Measurements from ENCODE around the gene OPRL1.
"Not testable (repeated sequence)": the region's sequence is repeated elsewhere in the genome, so short reads cannot be mapped to it uniquely, and the experiment has no call there.

The OPRL1 gene

DNA sequence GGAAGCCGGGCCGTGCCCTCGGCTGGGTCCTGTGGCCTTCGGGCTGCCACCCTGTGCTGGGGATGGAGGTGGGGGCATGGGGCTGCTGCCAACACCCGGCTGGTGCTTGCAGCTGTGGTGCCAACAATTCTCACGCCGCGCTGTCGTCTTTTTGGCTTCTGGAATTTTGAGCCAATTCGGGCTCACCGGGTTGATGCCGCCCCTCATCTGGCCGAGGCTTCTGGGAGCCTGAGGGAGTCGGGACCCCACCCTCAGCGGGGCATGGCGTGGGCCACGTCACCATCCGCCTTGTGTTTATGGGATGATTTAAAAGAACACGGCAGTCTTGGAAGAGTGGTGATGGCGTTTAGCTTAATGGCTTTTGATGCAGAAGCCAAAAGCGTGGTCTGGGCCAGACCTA, 36.1 kb downstream of the OPRL1 start:
- Histone ChIP-seq H3K36me3 (ENCODE audit: control insufficient read depth in 2 of 2, insufficient read depth in 2 of 2, low read length in 2 of 2) (no peaks in the 10 kb centered on the region), H3K27me3 (ENCODE audit: control insufficient read depth in 1 of 2, insufficient read depth in 2 of 2, low read length in 2 of 2) (peaks cover 3 to 6% of the 10 kb centered on the region in 2 donors), H3K4me3 (ENCODE audit: low read length in 2 of 2) (no peak overlapping the region), H3K9ac (ENCODE audit: low read length in 2 of 2) (no peak overlapping the region), H3K9me3 (ENCODE audit: control insufficient read depth in 2 of 2, low read length in 2 of 2) (no peaks in the 10 kb centered on the region), H3K27ac (ENCODE audit: low read length) (no peak overlapping the region), H3K4me1 (ENCODE audit: control insufficient read depth, insufficient read depth, low read length) (peaks cover 6% of the 10 kb centered on the region)

DNA sequence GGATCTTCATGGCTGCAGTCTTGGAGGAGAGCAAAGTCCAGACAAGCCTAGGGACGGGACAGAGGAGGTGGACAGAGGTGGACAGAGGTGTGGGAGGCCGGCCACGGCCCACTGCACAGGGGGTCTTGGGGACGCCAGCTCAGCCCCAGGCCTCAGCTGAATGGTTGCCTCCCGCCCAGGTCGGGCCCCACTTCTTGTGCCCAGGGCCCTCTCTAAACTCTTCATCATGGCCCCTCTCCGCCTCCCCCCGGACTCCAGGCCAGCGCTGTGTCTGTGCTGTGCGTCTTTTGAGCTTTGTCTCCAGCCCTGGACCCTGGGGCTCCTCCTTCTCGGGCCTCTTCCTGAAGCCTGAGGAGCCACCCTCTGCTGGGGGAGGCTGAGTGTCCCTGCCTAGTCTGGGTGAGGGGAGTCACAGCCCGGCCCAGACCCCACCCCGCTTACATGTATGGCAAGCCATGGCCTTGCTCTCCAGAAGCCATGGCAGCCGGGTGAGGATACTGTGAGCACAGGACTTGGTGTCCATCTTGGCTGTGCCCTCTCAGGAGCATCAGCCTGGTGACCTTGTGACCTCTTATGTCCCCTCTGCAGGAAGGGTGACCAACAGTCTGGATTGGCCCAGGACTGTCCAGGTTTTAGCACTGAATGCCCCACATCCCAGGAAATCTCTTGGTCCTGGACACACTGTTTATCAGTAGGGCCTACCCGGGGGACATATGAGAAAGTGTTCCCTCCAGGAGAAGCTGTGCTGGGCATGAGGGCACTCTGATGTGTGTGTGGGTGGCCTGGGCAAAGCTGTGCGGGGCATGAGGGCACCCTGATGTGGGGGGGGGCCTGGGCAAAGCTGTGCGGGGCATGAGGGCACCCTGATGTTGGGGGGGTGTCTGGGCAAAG, 36.9 kb downstream of the OPRL1 start:
- no peaks in the 10 kb centered on the region for H3K9me3 ChIP-seq (ENCODE audit: control insufficient read depth in 2 of 2, low read length in 2 of 2)
- peaks cover 6% of the 10 kb centered on the region for H3K4me1 ChIP-seq (ENCODE audit: control insufficient read depth, insufficient read depth, low read length)
- H3K27ac ChIP-seq (ENCODE audit: low read length): no peak overlapping the region
- peaks cover 9 to 13% of the 10 kb centered on the region in 2 donors for H3K27me3 ChIP-seq (ENCODE audit: control insufficient read depth in 1 of 2, insufficient read depth in 2 of 2, low read length in 2 of 2)
- H3K9ac ChIP-seq (ENCODE audit: low read length in 2 of 2): no peak overlapping the region
- H3K4me3 ChIP-seq (ENCODE audit: low read length in 2 of 2): no peak overlapping the region
- no peaks in the 10 kb centered on the region for H3K36me3 ChIP-seq (ENCODE audit: control insufficient read depth in 2 of 2, insufficient read depth in 2 of 2, low read length in 2 of 2)

DNA sequence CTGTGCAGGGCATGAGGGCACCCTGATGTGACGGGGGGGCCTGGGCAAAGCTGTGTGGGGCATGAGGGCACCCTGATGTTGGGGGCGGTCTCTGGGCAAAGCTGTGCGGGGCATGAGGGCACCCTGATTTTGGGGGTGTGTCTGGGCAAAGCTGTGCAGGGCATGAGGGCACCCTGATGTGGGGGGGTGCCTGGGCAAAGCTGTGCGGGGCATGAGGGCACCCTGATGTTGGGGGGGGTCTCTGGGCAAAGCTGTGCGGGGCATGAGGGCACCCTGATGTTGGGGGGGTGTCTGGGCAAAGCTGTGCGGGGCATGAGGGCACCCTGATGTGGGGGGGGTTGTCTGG, 37.5 kb downstream of the OPRL1 start:
- H3K4me3 ChIP-seq (ENCODE audit: low read length in 2 of 2); H3K36me3 ChIP-seq (ENCODE audit: control insufficient read depth in 2 of 2, insufficient read depth in 2 of 2, low read length in 2 of 2); H3K9ac ChIP-seq (ENCODE audit: low read length in 2 of 2); H3K4me1 ChIP-seq (ENCODE audit: control insufficient read depth, insufficient read depth, low read length); H3K9me3 ChIP-seq (ENCODE audit: control insufficient read depth in 2 of 2, low read length in 2 of 2); H3K27ac ChIP-seq (ENCODE audit: low read length): not testable (repeated sequence)
- peaks cover 11 to 13% of the 10 kb centered on the region in 2 donors for H3K27me3 ChIP-seq (ENCODE audit: control insufficient read depth in 1 of 2, insufficient read depth in 2 of 2, low read length in 2 of 2)

DNA sequence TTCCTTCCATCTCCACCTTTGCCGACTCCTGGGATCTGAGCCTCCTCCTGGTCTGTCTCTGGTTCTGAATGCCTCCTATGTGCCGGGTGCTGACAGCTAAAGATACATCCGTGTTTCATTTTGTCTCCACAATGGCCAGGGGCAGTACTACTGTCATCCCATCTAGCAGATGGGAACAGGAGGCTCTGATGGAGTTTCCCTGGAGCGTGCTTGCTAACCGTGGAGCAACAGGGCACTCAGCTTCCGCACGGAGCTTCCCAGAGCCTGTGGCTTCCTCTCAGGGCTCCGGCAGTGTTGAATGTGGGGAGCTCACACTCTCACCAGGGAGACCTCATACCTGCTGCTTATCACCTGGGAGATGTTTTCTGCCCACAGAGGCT, 39.4 kb downstream of the OPRL1 start:
- no peak overlapping the region for H3K27ac ChIP-seq (ENCODE audit: low read length)

DNA sequence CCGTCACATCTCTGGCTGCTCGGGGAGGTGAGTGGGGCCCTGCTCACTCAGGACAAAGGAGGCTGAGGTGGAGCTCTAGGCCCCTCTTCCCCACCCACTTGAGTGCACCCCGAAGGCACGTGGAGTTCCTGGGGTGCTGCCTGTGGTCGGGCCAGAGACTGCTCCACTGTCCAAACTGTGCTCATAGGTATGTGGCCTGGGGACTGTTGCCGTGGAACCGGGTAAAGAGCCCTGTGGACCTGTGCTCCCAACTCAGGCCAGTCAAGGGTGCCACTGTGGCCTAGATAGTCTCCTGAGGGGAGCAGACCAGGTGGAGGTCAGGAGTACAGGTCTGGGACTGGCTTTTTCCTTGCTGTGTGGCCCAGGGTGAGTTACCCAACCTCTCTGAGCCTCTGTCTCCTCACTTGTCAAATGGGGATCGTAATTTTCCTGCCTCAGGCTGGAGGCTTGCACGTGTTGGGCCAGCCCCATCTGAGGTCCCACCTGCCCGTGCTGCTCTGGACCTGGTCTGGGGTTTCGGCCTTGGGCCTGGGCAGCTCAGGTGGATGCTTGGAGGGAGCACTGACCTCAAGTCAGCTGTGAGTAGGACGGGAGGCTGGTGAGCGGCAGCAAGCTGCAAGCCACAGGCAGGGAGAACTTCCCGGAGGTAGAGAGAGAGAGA, 39.9 kb downstream of the OPRL1 start:
- Histone ChIP-seq H3K4me3 (ENCODE audit: low read length in 2 of 2) (peak overlapping the region; percentile 31 to 61), H3K9me3 (ENCODE audit: control insufficient read depth in 2 of 2, low read length in 2 of 2) (no peaks in the 10 kb centered on the region), H3K4me1 (ENCODE audit: control insufficient read depth, insufficient read depth, low read length) (peaks cover 6% of the 10 kb centered on the region), H3K9ac (ENCODE audit: low read length in 2 of 2) (peak overlapping the region in 1 of 2 donors; percentile 22), H3K36me3 (ENCODE audit: control insufficient read depth in 2 of 2, insufficient read depth in 2 of 2, low read length in 2 of 2) (no peaks in the 10 kb centered on the region), H3K27ac (ENCODE audit: low read length) (no peak overlapping the region), H3K27me3 (ENCODE audit: control insufficient read depth in 1 of 2, insufficient read depth in 2 of 2, low read length in 2 of 2) (peaks cover 11 to 13% of the 10 kb centered on the region in 2 donors)

More for the DNA sequence above, 39.4 kb downstream of the OPRL1 start:
- no peak overlapping the region for H3K9ac ChIP-seq (ENCODE audit: low read length in 2 of 2)
- H3K36me3 ChIP-seq (ENCODE audit: control insufficient read depth in 2 of 2, insufficient read depth in 2 of 2, low read length in 2 of 2): no peaks in the 10 kb centered on the region
- H3K9me3 ChIP-seq (ENCODE audit: control insufficient read depth in 2 of 2, low read length in 2 of 2): no peaks in the 10 kb centered on the region
- no peak overlapping the region for H3K4me3 ChIP-seq (ENCODE audit: low read length in 2 of 2)
- H3K4me1 ChIP-seq (ENCODE audit: control insufficient read depth, insufficient read depth, low read length): peaks cover 6% of the 10 kb centered on the region
- H3K27me3 ChIP-seq (ENCODE audit: control insufficient read depth in 1 of 2, insufficient read depth in 2 of 2, low read length in 2 of 2): peaks cover 11 to 13% of the 10 kb centered on the region in 2 donors

DNA sequence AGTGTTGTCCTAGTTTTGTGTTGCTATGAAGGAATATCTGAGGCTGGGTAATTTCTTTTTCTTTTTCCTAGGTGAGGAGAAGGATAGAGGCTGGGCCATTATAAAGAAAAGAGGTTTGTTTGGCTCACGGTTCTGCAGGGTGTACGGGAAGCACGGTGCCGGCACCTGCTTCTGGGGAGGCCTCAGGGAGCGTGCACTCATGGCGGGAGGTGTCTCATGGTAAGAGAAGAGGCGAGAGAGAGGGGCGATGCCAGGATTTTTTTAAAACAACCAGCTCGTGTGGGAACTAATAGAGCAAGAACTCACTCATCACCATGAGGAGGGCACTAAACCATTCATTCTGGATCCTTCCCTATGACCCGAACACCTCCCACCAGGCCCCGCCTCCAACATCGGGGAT, 41.7 kb downstream of the OPRL1 start:
- Histone ChIP-seq H3K4me3 (ENCODE audit: low read length in 2 of 2) (no peak overlapping the region), H3K27ac (ENCODE audit: low read length) (no peak overlapping the region), H3K36me3 (ENCODE audit: control insufficient read depth in 2 of 2, insufficient read depth in 2 of 2, low read length in 2 of 2) (no peaks in the 10 kb centered on the region), H3K4me1 (ENCODE audit: control insufficient read depth, insufficient read depth, low read length) (peaks cover 6% of the 10 kb centered on the region), H3K27me3 (ENCODE audit: control insufficient read depth in 1 of 2, insufficient read depth in 2 of 2, low read length in 2 of 2) (peaks cover 11 to 13% of the 10 kb centered on the region in 2 donors), H3K9ac (ENCODE audit: low read length in 2 of 2) (no peak overlapping the region), H3K9me3 (ENCODE audit: control insufficient read depth in 2 of 2, low read length in 2 of 2) (no peaks in the 10 kb centered on the region)

DNA sequence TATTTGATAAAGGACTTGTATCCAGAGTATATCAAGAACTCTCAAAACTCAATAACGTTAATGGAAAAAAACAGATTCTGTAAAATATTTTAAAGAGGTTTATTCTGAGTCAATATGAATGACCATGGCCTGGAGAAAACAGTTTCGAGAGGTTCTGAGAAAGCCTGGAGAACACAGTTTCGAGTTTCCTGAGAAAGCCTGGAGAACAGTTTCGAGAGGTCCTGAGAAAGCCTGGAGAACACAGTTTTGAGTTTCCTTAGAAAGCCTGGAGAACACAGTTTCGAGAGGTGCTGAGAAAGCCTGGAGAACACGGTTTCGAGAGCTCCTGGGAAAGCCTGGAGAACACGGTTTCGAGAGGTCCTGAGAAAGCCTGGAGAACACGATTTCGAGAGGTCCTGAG, 43.0 kb downstream of the OPRL1 start:
- not testable (repeated sequence) for H3K4me1 ChIP-seq (ENCODE audit: control insufficient read depth, insufficient read depth, low read length); H3K36me3 ChIP-seq (ENCODE audit: control insufficient read depth in 2 of 2, insufficient read depth in 2 of 2, low read length in 2 of 2); H3K9ac ChIP-seq (ENCODE audit: low read length in 2 of 2); H3K4me3 ChIP-seq (ENCODE audit: low read length in 2 of 2); H3K9me3 ChIP-seq (ENCODE audit: control insufficient read depth in 2 of 2, low read length in 2 of 2); H3K27ac ChIP-seq (ENCODE audit: low read length)
- H3K27me3 ChIP-seq (ENCODE audit: control insufficient read depth in 1 of 2, insufficient read depth in 2 of 2, low read length in 2 of 2): peaks cover 11 to 13% of the 10 kb centered on the region in 2 donors

DNA sequence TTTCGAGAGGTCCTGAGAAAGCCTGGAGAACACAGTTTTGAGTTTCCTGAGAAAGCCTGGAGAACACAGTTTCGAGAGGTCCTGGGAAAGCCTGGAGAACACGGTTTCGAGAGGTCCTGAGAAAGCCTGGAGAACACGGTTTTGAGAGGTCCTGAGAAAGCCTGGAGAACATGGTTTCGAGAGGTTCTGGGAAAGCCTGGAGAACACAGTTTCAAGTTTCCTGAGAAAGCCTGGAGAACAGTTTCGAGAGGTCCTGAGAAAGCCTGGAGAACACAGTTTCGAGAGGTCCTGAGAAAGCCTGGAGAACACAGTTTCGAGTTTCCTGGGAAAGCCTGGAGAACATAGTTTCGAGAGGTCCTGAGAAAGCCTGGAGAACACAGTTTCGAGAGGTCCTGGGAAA, 43.6 kb downstream of the OPRL1 start:
- peaks cover 11 to 13% of the 10 kb centered on the region in 2 donors for H3K27me3 ChIP-seq (ENCODE audit: control insufficient read depth in 1 of 2, insufficient read depth in 2 of 2, low read length in 2 of 2)
- H3K4me3 ChIP-seq (ENCODE audit: low read length in 2 of 2); H3K36me3 ChIP-seq (ENCODE audit: control insufficient read depth in 2 of 2, insufficient read depth in 2 of 2, low read length in 2 of 2): not testable (repeated sequence)

DNA sequence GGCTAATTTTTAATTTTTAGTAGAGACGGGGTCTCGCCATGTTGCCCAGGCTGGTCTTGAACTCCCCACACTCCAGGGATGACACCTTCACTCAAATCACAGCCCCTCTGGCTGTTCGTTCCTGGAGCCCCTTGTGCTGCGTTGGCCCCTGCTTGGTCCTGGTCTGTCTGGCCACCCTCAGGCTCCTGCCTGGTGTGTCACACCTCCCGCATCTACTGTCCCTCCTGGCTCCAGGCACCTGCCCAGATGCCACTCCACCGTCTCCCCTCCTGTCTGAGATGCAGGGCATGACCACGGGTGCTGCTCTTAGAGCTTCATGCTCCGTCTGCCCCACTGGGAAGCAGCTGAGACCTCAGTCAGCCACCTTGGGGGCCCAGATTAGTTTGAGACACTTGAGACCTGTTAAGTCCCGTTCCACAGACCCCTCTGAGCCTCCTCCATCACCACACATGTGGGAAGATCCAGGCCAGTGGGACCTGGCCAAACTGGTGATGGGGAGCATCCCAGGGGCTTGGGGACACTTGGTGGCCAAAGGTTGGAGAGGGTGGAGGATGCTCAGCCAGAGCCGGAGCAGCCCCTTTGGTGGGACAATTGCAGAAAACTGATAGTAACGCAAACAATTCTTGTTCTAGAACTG, 49.4 kb downstream of the OPRL1 start:
- Histone ChIP-seq H3K4me1 (ENCODE audit: control insufficient read depth, insufficient read depth, low read length) (no peaks in the 10 kb centered on the region), H3K27ac (ENCODE audit: low read length) (no peak overlapping the region), H3K36me3 (ENCODE audit: control insufficient read depth in 2 of 2, insufficient read depth in 2 of 2, low read length in 2 of 2) (no peaks in the 10 kb centered on the region), H3K9me3 (ENCODE audit: control insufficient read depth in 2 of 2, low read length in 2 of 2) (peaks cover 0 to 2% of the 10 kb centered on the region in 2 donors), H3K27me3 (ENCODE audit: control insufficient read depth in 1 of 2, insufficient read depth in 2 of 2, low read length in 2 of 2) (peaks cover 4 to 5% of the 10 kb centered on the region in 2 donors), H3K4me3 (ENCODE audit: low read length in 2 of 2) (no peak overlapping the region), H3K9ac (ENCODE audit: low read length in 2 of 2) (no peak overlapping the region)

More for the DNA sequence above, 43.6 kb downstream of the OPRL1 start:
- not testable (repeated sequence) for H3K27ac ChIP-seq (ENCODE audit: low read length); H3K9me3 ChIP-seq (ENCODE audit: control insufficient read depth in 2 of 2, low read length in 2 of 2); H3K9ac ChIP-seq (ENCODE audit: low read length in 2 of 2); H3K4me1 ChIP-seq (ENCODE audit: control insufficient read depth, insufficient read depth, low read length)

DNA sequence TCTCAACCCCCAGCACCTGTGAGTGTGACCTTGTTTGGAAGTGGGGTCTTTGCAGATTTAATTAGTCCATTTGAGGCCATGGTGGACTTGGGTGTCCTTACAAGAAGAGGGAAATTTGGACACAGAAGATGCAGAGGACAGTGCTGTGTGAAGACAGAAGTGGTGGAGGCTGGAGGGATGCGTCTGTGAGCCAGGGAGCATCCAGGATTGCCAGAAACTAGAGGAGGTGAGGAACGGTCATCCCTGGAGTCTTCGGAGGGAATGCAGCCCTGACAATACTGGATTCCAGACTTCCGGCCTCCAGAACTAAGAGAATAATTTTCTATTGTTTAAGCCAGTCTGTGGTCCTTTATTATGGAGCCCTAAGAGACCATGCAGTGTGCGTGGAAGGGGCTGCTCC, 50.4 kb downstream of the OPRL1 start:
- H3K27ac ChIP-seq (ENCODE audit: low read length): no peak overlapping the region

More for the DNA sequence above, 50.4 kb downstream of the OPRL1 start:
- Histone ChIP-seq H3K4me1 (ENCODE audit: control insufficient read depth, insufficient read depth, low read length) (no peaks in the 10 kb centered on the region), H3K9me3 (ENCODE audit: control insufficient read depth in 2 of 2, low read length in 2 of 2) (peaks cover 0 to 2% of the 10 kb centered on the region in 2 donors), H3K9ac (ENCODE audit: low read length in 2 of 2) (no peak overlapping the region), H3K4me3 (ENCODE audit: low read length in 2 of 2) (no peak overlapping the region), H3K36me3 (ENCODE audit: control insufficient read depth in 2 of 2, insufficient read depth in 2 of 2, low read length in 2 of 2) (no peaks in the 10 kb centered on the region), H3K27me3 (ENCODE audit: control insufficient read depth in 1 of 2, insufficient read depth in 2 of 2, low read length in 2 of 2) (peaks cover 5 to 6% of the 10 kb centered on the region in 2 donors)
